NCI-H446 (cell line): Measurements from ENCODE around the gene SMCO2.

Experiments
- DNase-seq, 2 experiments: peaks; one replicate each; lab custom pipeline; 2025; lab: John Stamatoyannopoulos, UW

The SMCO2 gene

DNA sequence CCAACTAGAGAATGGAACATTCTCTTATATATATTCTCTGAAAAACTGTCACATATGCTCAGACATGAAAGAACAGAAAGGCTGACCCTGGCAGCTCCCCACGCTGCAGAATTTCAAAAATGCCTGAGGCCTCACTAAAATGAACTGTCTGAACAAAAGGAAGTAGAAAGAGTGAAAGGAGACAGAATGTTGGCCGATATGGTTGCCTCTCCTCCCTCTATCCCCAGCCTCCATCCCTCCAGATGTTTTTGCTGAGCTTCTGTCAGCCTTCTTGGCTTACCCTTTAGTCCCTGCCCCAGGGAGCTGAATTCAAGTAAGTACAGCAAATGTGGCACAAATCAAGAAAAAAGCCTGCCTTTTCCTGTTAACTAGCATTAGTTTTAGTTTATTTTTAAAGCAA lies 6.9 kb downstream of the SMCO2 start:
- DNase-seq, result no peak

DNA sequence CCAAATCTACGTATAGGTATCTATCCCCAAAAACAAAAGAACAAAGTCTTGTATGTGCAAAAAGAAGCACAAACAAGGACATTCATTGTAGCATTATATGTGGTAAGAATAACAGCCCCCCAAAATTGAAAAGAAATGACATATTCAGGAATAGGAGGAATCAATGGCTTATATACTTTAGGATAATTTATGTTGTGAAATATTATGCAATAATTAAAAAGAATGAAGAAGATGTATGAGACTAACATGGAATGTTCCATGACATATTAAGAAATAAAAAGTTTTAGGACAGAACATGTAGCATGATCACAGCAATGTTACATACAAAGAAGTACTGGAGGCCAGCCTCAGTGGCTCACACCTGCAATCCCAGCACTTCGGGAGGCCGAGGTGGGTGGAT lies 9.1 kb downstream of the SMCO2 start:
- DNase-seq, result no peak

DNA sequence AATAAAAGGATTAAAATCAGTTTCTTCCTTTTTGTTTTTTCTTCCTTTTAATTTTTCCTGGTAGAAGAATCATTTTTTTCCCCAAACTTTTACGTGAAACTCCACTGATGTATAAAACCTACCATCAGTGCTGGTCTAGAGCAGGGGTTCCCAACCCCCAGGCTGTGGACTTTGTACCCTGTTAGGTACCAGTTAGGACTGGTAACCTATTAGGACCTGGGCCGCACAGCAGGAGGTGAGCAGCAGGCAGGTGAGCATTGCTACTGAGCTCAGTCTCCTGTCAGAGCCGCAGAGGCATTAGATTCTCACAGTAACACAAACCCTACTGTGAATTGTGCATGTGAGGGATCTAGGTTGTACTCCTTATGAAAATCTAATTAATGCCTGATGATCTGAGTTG lies 10.1 kb downstream of the SMCO2 start:
- no peak for DNase-seq

DNA sequence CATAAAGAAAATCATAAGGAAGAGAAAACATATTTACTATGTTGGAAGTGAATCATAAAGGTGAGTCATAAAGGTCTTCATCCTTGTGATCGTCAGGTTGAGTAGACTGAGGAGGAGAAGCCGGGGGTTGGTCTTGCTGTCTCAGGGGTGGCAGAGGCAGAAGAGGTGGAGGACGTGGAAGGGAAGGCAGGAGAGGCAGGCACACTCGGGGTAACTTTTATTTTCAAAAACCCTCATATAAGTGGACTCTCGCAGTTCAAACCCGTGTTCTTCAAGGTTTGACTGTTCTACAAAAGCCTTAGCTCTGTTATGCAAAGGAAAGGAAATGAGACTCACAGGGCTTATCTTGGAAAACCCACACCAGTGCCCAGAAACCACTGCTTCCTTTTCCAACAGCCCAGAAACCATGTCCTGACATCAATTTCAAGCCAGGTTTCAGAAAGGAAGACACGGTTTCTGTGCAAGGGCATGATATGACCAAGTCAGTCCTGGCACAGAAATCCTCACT lies 14.0 kb downstream of the SMCO2 start:
- DNase-seq, result no peak

DNA sequence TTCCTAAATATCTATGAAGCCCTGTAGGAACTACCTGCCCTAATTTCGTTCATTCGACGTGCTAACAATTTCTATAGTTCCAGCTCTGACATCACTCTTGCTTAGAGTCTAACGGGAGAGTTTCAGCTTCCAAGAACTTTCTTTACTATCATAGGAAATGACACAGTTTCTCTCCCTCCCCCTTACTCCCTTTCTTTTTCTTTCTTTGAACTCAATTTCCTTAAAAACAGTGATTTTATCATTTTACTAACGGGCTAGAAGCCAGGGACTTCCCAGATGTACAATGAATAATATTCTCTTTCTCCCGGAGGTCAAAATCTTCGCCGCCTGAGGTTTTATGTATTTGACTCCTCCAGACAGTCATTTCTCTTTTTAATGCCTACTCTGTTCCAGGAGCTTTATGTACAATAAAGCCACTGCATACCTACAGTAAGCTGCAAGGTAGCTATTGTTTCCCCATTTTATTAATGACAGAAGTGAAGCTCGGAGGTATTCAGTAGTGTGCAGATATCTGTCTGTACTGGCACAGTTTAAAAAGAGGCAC lies 15.7 kb downstream of the SMCO2 start:
- no peak for DNase-seq

DNA sequence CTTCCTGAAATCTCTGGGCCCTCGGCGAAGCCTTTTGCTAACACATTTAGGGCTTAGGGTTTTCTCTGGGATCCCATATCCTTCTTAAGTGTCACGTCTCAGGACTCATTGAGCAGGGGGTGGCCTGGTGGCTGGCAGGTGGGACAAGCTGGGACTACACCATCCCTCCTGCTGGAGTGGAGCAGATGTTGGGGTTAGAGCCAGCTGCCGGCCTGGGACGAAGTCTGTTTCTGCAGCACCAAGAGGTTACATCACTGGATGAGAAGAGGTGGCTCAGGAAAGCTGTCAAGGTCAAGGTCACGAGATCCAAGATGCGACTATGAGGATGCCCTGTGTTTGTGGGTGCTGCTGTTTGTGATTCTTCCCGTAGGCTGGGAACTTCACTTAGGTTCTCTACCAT lies 16.3 kb downstream of the SMCO2 start:
- no peak for DNase-seq

DNA sequence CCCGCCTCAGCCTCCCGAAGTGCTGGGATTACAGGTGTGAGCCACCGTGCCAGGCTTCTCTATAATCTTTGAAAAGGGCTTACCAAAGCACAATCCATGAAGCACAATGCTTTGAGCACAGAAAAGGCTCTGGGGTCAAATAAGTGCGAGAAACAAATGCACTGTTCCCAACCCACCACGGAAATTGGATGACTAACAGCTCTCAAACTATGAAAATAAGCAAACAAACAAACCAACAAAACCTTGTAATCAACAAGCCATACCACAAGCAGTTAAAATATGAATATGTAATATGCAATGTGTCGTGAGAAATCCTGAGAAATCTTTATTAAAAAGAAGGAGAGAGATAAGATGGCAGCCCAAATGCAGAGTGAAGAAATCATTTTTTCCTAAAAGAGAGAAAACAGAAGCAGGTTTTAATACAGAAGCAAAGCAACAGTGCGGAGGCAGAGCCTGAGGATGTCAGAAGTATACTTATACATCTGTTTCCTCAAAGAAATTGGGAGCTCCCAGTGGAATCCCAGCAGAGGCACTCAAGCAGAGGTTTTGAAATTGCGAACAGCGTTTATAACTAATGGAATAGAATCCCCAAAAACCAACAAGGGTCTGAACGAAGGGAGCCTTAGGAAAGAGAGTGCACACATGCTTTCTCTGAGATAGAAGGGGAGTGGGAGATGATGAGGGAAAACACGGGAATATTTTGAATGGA lies 17.1 kb downstream of the SMCO2 start:
- DNase-seq, result no peak

DNA sequence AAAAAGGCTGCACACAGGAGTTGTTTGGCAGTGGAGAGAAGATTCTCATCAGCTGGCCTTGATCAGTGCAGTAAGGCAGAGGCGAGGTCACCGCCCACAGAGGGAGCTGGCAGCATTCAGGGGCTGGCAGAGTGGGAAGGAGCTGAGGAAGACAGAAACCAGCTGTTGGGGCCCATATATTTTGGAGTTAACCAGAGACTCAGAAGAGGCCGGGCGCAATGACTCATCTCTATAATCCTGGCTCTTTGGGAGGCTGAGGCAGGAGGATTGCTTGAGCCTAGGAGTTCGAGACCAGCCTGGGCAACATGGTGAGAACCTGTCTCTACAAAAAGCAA lies 17.7 kb downstream of the SMCO2 start:
- DNase-seq, result peak in 1 of 2 experiments; percentile 6

DNA sequence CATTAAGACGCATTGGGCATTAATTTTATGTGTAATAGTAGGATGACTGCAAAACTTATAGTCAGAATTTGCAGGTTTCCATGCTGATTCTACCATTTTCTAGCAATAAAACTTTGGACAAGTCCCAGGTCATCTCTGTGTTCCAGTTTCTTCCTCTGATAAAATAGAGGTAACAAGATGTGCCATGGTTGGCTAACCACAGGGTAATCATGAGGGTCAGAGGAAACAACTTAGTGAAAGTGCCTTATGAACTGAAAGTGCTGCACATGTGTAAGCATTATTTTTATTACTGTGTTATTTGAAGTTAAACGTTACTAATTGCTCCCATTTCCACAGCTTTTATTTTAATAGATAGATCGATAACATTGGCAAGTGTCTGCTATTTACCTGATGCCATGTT lies 21.1 kb downstream of the SMCO2 start:
- DNase-seq, result no peak

DNA sequence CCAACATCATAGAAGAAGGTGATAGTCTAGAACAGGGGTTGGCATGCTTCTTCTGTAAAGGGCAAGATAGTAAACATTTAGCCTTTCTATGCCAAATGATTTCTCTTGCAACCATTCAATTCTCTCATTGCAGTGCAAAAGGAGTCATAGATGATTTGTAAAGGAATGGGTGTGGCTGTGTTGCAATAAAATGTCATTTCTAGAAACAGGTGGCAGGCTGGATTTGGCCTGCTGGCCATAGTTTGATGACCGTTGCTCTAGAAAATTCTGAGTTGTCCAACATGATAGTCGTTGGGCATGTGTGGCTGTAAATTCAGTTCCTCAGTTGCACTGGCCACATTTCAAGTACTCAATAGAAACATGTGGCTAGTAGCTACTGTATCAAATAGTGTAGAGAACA lies 21.7 kb downstream of the SMCO2 start:
- no peak for DNase-seq

DNA sequence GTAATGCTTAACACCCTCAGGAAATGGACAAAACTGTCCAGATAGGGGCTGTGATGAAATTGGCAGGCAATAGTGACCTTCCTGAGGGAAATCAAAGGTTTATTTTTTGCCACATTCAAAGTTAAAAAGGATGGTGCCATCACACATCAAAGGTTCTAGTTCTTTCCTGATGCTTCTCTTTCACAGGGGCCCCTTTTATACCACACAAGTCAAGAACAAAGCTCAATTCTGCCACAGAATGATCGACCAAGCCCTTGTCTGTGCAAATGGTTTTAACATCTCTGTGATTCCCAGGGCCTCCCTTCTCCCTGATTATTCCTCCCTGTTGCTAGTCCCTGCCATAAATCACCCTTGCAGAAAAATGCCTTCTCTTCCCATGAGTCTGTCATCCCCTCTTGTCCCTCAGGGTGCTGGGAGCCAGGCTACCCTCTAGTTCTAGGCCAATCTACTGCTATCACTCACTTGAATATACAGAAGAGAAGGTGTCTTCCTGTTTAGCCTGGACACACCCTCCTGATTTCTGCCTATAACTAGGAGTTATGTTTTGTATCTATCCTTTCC lies 22.7 kb downstream of the SMCO2 start:
- no peak for DNase-seq

DNA sequence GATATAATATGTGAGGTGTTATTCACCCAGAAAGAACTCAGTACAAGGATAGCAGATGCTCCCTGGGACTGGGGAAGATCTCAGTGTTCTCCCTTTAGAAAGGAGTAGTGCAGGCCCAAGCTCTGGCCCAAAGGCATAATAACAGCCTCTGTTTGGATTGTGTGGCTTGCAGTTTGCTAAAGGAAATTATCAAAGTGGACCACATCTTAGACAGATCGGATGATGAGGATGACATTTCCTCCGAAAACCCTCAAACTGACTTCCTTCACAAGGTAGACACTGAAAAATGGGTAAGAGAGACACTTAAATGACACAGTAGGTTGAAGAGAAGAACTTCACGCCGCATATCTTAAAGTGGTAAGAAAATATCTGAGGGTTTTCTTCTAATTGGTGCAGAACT lies 26.1 kb downstream of the SMCO2 start:
- DNase-seq, result no peak

DNA sequence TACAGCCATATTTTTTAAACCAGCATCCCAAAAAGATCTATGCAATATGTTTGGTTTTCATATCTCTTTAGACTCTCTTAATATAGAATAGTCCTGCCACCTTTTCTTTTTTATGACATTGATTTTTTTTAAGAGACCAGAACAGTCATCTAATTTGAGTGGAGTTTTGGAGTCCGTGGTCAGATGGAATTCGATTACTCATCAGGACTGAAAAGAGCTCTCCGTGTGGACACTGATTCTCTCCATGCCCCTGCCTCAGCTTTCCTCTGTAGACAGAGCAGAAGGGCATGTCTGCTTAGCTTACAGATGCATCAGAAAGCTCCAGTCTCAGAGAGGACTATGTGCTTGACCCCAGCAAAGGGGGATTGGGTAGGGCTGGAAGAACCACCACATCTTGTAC lies 27.8 kb downstream of the SMCO2 start:
- no peak for DNase-seq

DNA sequence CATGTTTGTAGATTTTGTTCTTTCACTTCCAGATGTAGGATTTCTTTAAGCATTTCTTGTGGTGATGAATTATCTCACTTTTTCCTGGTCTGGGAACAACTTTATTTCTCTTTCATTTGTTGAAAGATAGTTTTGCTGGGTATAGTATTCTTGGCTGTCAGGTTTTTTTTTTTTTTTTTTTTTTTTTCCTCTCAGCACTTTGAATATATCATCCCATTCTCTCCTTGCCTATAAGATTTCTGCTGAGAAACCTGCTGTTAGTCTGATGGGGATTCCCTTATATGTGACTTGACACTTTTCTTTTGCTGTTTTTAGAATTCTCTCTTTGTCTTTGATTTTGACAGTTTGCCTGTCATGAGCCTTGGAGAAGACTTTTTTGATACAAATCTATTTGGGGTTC lies 30.5 kb downstream of the SMCO2 start:
- no peak for DNase-seq

DNA sequence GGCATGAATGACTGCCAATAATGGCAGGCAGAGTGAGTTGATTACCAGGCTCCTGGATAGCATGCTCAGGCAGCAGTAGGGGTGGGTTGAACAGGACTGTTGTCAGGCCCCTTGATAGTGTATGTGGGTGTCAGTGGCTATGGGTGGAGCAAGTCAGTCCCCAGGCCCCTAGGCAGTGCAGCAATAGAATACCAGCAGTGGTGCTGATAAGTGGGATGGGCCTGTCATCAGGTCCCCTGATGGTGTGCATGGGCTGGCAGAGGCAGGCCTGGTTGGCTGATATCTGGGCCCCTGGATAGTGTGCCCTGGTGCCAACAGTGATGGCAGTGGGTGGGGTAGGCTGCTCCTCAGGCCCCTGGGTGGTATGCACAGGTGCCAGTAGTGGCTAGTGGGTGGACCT lies 32.4 kb downstream of the SMCO2 start:
- no peak for DNase-seq

DNA sequence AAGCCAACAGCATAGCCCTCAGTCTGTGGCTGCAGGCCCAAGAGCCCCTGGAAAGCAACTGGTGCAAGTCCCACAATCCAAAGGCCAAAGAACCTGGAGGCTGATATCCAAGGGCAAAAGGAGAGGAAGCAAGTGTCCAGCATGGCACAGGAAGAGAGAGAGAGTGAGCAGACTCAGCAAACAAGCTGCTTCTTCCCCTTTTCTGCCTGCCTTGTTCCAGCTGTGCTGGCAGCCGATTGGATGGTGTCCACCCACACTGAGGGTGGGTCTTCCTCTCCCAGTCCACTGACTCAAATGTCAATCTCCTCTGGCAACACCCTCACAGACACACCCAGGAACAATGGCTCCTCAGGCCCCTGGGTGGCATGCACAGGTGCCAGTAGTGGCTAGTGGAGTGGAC lies 33.5 kb downstream of the SMCO2 start:
- DNase-seq, result no peak

DNA sequence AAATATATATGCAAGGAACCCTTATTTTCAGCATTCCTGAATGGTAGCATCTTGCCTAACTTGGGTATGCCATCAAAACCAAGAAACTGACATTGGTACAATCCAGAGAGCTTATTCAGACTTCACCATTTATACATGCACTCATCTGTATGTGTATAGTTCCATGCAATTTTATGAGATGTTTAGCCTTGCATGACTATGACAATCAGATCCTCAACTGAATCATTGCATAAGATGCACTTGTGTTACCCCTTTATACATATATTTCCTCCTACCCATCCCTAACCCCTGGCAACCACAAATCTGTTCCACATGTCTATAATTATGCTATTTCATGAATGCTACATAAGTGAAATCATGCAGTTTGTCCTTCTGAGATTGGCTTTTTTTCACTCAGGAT lies 40.4 kb downstream of the SMCO2 start:
- no peak for DNase-seq

DNA sequence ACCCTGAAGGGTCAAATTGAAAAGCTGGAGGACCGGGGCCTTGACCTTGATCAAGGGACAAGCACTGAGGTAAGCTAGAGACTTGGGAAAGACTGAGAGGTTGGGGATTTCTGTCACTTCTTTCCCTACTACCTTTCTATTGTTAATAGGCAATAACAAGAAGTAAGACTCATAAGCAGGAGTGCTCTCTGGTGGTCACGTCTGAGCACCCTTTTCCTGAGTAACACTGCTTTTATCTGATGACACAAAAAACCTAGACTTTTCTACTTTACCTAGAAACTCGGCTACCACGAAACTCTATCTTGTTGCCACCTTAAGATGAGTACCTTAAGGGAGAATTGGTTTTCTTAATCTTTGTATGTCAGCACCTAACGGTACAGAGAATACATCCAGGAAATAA lies 41.9 kb downstream of the SMCO2 start:
- no peak for DNase-seq

DNA sequence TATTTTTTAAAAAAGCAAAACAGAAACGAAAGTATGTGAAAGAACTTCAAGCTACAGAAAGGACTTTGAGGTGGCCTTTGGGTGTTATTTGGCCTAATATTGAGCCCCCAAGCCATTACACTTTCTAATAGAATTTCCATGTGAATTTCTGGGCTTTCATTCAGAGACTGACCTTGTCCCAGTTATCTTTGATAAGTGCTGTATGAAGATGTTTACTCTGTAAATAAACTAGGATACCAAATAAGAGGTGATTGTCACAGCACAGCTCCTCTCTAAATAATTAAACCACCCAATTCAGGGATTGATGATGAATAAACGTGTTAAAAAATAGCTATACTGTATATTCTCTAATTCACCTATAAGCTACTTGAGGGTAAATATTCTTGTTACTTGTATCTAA lies 44.7 kb downstream of the SMCO2 start:
- no peak for DNase-seq

DNA sequence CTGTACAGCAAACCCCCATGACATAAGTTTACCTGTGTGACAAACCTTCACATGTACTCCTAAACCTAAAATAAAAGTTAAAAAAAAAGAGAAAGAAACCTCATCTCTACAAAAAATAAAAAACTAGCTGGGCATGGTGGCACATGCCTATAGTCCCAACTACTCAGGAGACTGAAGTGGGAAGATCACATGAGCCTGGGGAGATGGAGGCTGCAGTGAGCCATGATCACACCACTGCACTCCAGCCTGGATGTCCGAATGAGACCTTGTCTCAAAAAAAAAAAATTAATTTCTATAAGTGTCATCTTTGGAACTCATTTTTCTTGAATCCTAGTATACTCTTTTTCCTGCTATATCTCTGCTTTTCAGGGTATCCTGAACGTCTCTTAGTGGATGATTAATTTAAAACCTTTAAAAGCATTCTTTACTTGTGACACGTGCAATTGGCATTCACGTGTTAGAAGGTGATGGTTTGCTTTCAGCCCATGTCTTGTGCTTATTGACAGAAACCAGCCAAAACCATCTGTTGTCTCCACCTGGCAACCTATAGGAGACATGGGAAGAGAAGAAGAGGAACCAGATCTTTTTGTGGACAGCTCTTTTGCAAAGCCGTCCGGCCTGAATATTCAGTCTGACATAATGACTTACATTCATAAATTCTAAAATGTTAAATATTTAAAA lies 46.9 kb downstream of the SMCO2 start:
- DNase-seq, result no peak

DNA sequence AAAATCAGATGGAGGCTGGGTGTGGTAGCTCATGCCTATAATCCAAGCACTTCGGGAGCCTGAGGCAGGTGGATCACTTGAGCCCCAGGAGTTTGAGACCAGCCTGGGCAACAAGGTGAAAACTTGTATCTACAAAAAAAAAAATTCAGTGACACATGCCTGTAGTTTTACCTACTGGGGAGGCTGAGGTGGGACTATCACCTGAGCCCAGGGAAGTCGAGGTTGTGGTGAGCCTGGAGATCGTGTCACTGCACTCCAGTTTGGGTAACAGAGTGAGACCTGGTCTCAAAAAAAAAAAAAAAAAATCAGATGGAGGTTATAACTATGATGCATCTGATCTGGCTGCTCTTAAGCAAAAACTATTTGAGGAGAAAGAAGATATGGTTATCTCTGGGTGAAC lies 50.9 kb downstream of the SMCO2 start:
- DNase-seq, result no peak

DNA sequence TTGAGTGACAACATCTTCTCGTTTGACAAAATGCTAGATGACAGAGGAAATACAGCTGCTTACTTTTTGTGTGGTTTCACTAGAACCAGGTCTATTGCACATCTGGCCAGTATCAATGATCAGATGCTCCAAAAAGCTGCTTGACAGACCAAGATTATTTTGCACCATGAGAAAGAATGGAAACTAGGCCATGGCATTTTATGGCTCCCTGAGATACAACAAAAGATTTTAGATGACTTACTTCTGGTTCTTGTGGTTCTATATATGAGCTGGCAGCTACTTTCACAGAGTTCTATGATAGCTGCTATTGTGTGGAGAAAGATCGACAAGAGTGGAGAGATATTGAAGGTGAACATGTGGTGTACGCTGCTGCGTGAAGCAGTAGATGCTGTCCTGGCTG lies 51.6 kb downstream of the SMCO2 start:
- no peak for DNase-seq

DNA sequence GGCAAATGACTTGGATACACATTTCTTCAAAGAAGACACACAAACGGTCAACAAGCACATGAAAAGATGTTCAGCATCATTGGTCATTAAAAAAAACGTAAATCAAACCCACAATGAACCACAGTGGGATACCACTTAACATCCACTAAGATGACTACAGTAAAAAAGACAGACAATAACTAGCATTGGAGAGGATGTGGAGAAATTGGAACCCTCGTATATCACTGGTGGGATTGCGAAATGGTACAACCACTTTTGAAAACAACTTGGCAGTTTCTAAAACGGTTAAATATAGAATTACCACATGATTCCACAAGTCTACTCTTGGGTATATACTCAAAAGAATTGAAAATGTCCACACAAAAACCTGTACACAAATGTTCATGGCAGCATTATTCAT lies 52.2 kb downstream of the SMCO2 start:
- DNase-seq, result no peak
